H1 (cell line): ENCODE data around the gene COPG1. TPM values are rescaled to one million over a fixed set of nuclear protein-coding genes. Genes with fewer than 3 reads are reported as not detected.

ENCODE experiments used
- CBX5 ChIP-seq: fragments of 300-800, 300-1000 bp; sonication (generic); IDR thresholded peaks from 2 replicates; pipeline ENCODE4 v1.7.1; 2016; ENCODE audit warnings: antibody characterized with exemption, low read length, low read depth
- RFX5 ChIP-seq: IDR thresholded peaks from 2 replicates; pipeline ENCODE4 v1.6.1; 2011; ENCODE audit warnings: low read depth, low read length, improper control_type of control experiment, borderline replicate concordance
- SIRT6 ChIP-seq: IDR thresholded peaks from one replicate; pipeline ENCODE4 v1.7.1; 2012; ENCODE audit warnings: low read length, inconsistent platforms
- YY1 ChIP-seq: IDR thresholded peaks from 2 replicates; pipeline ENCODE4 v1.6.1; 2011; ENCODE audit warnings: low read depth, mild to moderate bottlenecking, low read length
- polyA plus RNA-seq, 7 experiments: library from polyadenylated mRNA; depleted of rRNA in 3 of 7; stranded (reverse) in 5 of 7; unstranded in 2 of 7; fragments of >200 nt in 5 of 7; fragments of 200-250 nt in 2 of 7; gene quantifications; 1 replicate in 5 of 7; 2 replicates in 1 of 7; 4 replicates in 1 of 7; pipeline versions ENCODE4 v1.2.1 to v1.2.3, GENCODE V29; 2011 to 2013; ENCODE audit warnings: missing spikeins in 2 of 7, mixed read lengths in 2 of 7
- total RNA-seq: library from RNA; stranded (reverse); fragmentation: NEBNext Ultra II Directional; extraction: Animal tissue kit (Norgen Biotek cat#: 25700); gene quantifications from 2 replicates; pipeline ENCODE4 v1.2.1, GENCODE V29; 2021

Gene COPG1
- total and polyA plus RNA-seq, 2 of the 8 experiments (the other 6 are each of a cell fraction or from before 2014, with no cell fraction given) = 52.7 to 106 TPM

DNA sequence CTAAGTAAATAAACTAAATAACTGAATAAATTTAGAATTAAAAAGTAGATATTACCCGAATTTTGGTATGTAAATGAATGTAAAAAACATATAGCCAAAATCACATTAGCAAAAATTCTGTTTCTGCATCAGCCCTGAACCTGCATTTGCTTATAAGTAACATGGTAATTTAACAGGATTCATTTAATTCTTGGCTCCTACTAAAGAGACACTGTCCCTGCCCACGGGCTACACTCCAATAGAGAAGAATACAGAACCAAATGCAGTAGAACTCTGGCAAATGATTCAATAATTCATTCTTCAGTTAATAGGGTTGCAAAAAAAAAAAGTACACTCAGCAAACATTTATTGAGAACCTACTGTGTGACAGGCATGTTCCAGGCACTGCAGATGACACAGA lies 44.9 kb upstream of the COPG1 start (continued):
- no peak for TF ChIP-seq YY1
- no peak for TF ChIP-seq RFX5
- no peak for TF ChIP-seq SIRT6
- TF ChIP-seq CBX5 = no peak
